IMR-90 (cell line): ENCODE data around the gene KATNB1. TPM values are rescaled to one million over a fixed set of nuclear protein-coding genes. Genes with fewer than 3 reads are reported as not detected.

Experiments used
- ATAC-seq: fragments of 200-7000 bp; cut with Tn5 transposase; 2 replicates; pipeline ENCODE4 v1.9.1; 2020; ENCODE audit warnings: low read depth, mild to moderate bottlenecking, moderate library complexity
- BruUV-seq: library from RNA; stranded (reverse); fragments of 400-500 nt; replicated peaks from 2 replicates; lab custom pipeline; 2021; lab: Mats Ljungman, UMichigan
- CTCF ChIA-PET: fragments of 300-600 bp; formaldehyde crosslinking; extraction: SDS; loops from one replicate; lab custom pipeline; 2021; ENCODE audit warnings: antibody characterized with exemption; lab: Yijun Ruan, JAX
- POLR2A ChIA-PET: fragments of 300-600 bp; sonication (Branson Sonifier 250); formaldehyde crosslinking; loops from one replicate; lab custom pipeline; 2022; ENCODE audit warnings: antibody characterized with exemption; ENCODE audit not compliant: unreplicated experiment; lab: Charles Lee
- DNase-seq: peaks from one replicate; pipeline ENCODE4 v3.0.0; 2013
- H2AFZ ChIP-seq: replicated peaks from 2 replicates; pipeline ENCODE3; 2013; ENCODE audit warnings: low read length, mild to moderate bottlenecking; ENCODE audit not compliant: poor library complexity
- H2AK5ac ChIP-seq: 2 replicates; pipeline ENCODE4 v1.6.1; 2013; ENCODE audit warnings: low read depth, low read length, inconsistent platforms
- H2AK9ac ChIP-seq: replicated peaks from 2 replicates; pipeline ENCODE3; 2013; ENCODE audit warnings: mild to moderate bottlenecking, low read depth, low read length, moderate library complexity; ENCODE audit not compliant: poor library complexity
- H2BK120ac ChIP-seq: 2 replicates; pipeline ENCODE4 v1.6.1; 2013; ENCODE audit warnings: low read depth, low read length, inconsistent platforms
- H2BK15ac ChIP-seq: 3 replicates; pipeline ENCODE4 v1.6.1; 2013; ENCODE audit warnings: low read depth, low read length, inconsistent platforms
- H2BK20ac ChIP-seq: 2 replicates; pipeline ENCODE4 v1.6.1; 2013; ENCODE audit warnings: low read depth, mild to moderate bottlenecking, inconsistent platforms, low read length, moderate library complexity
- H2BK5ac ChIP-seq: 2 replicates; pipeline ENCODE4 v1.6.1; 2013; ENCODE audit warnings: mild to moderate bottlenecking, low read depth, low read length, inconsistent platforms; ENCODE audit not compliant: poor library complexity, severe bottlenecking
- H3K14ac ChIP-seq: replicated peaks from 2 replicates; pipeline ENCODE4 v1.6.1; 2013; ENCODE audit warnings: low read depth, low read length, inconsistent platforms
- H3K18ac ChIP-seq: 2 replicates; pipeline ENCODE4 v1.6.1; 2013; ENCODE audit warnings: low read depth, low read length, control low read depth
- H3K23ac ChIP-seq: 2 replicates; pipeline ENCODE4 v1.6.1; 2013; ENCODE audit warnings: low read depth, low read length, inconsistent platforms
- H3K27ac ChIP-seq: 2 replicates; pipeline ENCODE4 v1.5.1; 2013; ENCODE audit warnings: mild to moderate bottlenecking, control low read depth, low read length; ENCODE audit not compliant: insufficient read depth
- H3K27me3 ChIP-seq: 2 replicates; pipeline ENCODE4 v1.6.1; 2013; ENCODE audit warnings: low read length; ENCODE audit not compliant: control insufficient read depth, insufficient read depth
- H3K36me3 ChIP-seq: 2 replicates; pipeline ENCODE4 v1.6.1; 2013; ENCODE audit warnings: low read length, mixed read lengths; ENCODE audit not compliant: control insufficient read depth, insufficient read depth
- H3K4ac ChIP-seq: 2 replicates; pipeline ENCODE4 v1.6.1; 2013; ENCODE audit warnings: low read depth, low read length, inconsistent platforms
- H3K4me1 ChIP-seq: 2 replicates; pipeline ENCODE4 v1.6.1; 2013; ENCODE audit warnings: low read length, mixed read lengths; ENCODE audit not compliant: control insufficient read depth, insufficient read depth
- H3K4me2 ChIP-seq: 2 replicates; pipeline ENCODE4 v1.6.1; 2013; ENCODE audit warnings: low read depth, mild to moderate bottlenecking, control low read depth, low read length, moderate library complexity
- H3K4me3 ChIP-seq: 2 replicates; pipeline ENCODE4 v1.5.1; 2013; ENCODE audit warnings: low read depth, mild to moderate bottlenecking, control low read depth, low read length, moderate library complexity; ENCODE audit not compliant: insufficient read depth
- H3K56ac ChIP-seq: 2 replicates; pipeline ENCODE4 v1.6.1; 2013; ENCODE audit warnings: low read length, inconsistent platforms; ENCODE audit not compliant: insufficient read depth; ENCODE audit errors: extremely low read depth
- H3K79me1 ChIP-seq, 2 experiments: 2 replicates each; pipeline ENCODE4 v1.6.1; 2013; ENCODE audit warnings: low read length in 2 of 2, inconsistent platforms in 1 of 2, low read depth in 1 of 2
- H3K9ac ChIP-seq: 2 replicates; pipeline ENCODE4 v1.6.1; 2013; ENCODE audit warnings: low read depth, low read length, control low read depth
- H3K9me1 ChIP-seq: 2 replicates; pipeline ENCODE4 v1.6.1; 2013; ENCODE audit warnings: low read length, inconsistent platforms; ENCODE audit not compliant: insufficient read depth
- H3K9me3 ChIP-seq: 2 replicates; pipeline ENCODE4 v1.6.1; 2013; ENCODE audit warnings: low read length; ENCODE audit not compliant: control insufficient read depth, insufficient read depth
- H4K20me1 ChIP-seq: 2 replicates; pipeline ENCODE4 v1.6.1; 2013; ENCODE audit warnings: low read length, inconsistent platforms; ENCODE audit not compliant: insufficient read depth
- H4K5ac ChIP-seq: 2 replicates; pipeline ENCODE4 v1.6.1; 2013; ENCODE audit warnings: mild to moderate bottlenecking, low read depth, low read length, control low read depth
- H4K8ac ChIP-seq, 2 experiments: 2 replicates each; pipeline ENCODE4 v1.6.1; 2013; ENCODE audit warnings: low read depth in 2 of 2, low read length in 2 of 2, control low read depth in 1 of 2, inconsistent platforms in 1 of 2
- H4K91ac ChIP-seq: 2 replicates; pipeline ENCODE4 v1.6.1; 2013; ENCODE audit warnings: low read depth, low read length, inconsistent platforms; ENCODE audit not compliant: insufficient read depth
- MAFK ChIP-seq: IDR thresholded peaks from 2 replicates; pipeline ENCODE4 v1.6.1; 2012; ENCODE audit warnings: low read depth, low read length, improper control_type of control experiment
- MXI1 ChIP-seq: IDR thresholded peaks from 2 replicates; pipeline ENCODE4 v1.6.1; 2012; ENCODE audit warnings: low read depth, mild to moderate bottlenecking, low read length, moderate library complexity, borderline replicate concordance
- NFE2L2 ChIP-seq: fragments of 150-350 bp; IDR thresholded peaks from 2 replicates; pipeline ENCODE4 v1.6.1; 2016; ENCODE audit warnings: low read depth, mild to moderate bottlenecking, low read length
- RAD21 ChIP-seq: IDR thresholded peaks from 2 replicates; pipeline ENCODE4 v1.6.1; 2012; ENCODE audit warnings: low read length, improper control_type of control experiment
- RCOR1 ChIP-seq: IDR thresholded peaks from 2 replicates; pipeline ENCODE4 v1.6.1; 2012; ENCODE audit warnings: mild to moderate bottlenecking, low read length, improper control_type of control experiment; ENCODE audit not compliant: insufficient replicate concordance
- RFX5 ChIP-seq: IDR thresholded peaks from 2 replicates; pipeline ENCODE4 v1.8.0; 2012; ENCODE audit warnings: low read depth, mild to moderate bottlenecking, low read length, moderate library complexity
- SMC3 ChIP-seq: fragments of 150-350 bp; IDR thresholded peaks from 2 replicates; pipeline ENCODE4 v1.6.1; 2016; ENCODE audit warnings: low read depth, mild to moderate bottlenecking, antibody characterized with exemption, low read length, moderate library complexity
- WGBS, 2 experiments: methylation state at CpG; one replicate each; pipeline versions ENCODE4 v1.1.5 to v1.1.7; 2013; ENCODE audit warnings: missing lambda C conversion rate in 2 of 2; ENCODE audit not compliant: insufficient read length in 1 of 2; ENCODE audit errors: extremely low coverage in 2 of 2; 5-methylcytosine and 5-hydroxymethylcytosine counted together
- dilution Hi-C: fragments of 300-500 bp; cut with HindIII; formaldehyde crosslinking; loops from one replicate; pipeline ENCODE4 v1.14.3; 2018; ENCODE audit warnings: low sequenced_read_pairs; ENCODE audit not compliant: unreplicated experiment
- in situ Hi-C: fragments of 300-500 bp; cut with MboI; formaldehyde crosslinking; loops from 3 replicates; pipeline ENCODE4 v1.14.3; 2019; ENCODE audit warnings: low sequenced_read_pairs, inconsistent platforms, mixed read lengths
- intact Hi-C: fragments of 100-400 bp; cut with micrococcal nuclease; formaldehyde crosslinking; loops from 2 replicates; pipeline ENCODE4 v1.10.0; 2022
- polyA plus RNA-seq, 3 experiments: library from polyadenylated mRNA; depleted of rRNA; stranded (reverse); fragments of >200 nt; gene quantifications; 2 replicates each; pipeline ENCODE4 v1.2.3, GENCODE V29; 2012; ENCODE audit warnings: low replicate concordance in 1 of 3
- total RNA-seq: library from RNA; depleted of rRNA; stranded (reverse); fragments of >200 nt; gene quantifications from 2 replicates; pipeline ENCODE4 v1.2.3, GENCODE V29; 2012
- TF ChIP-seq, protein P1 (sequence below): conservative IDR thresholded peaks from 2 replicates; pipeline ENCODE4 v1.5.1; 2012; ENCODE audit warnings: mild to moderate bottlenecking, low read depth, low read length, improper control_type of control experiment
- TF ChIP-seq, protein P2 (sequence below): fragments of 150-350 bp; IDR thresholded peaks from 2 replicates; pipeline ENCODE4 v1.6.1; 2017; ENCODE audit warnings: mild to moderate bottlenecking, antibody characterized with exemption, low read length, low read depth

KATNB1 gene
- total and polyA plus RNA-seq, 2 of the 4 experiments (the other 2 are of a cell fraction): 10.9 to 23.5 TPM

DNA sequence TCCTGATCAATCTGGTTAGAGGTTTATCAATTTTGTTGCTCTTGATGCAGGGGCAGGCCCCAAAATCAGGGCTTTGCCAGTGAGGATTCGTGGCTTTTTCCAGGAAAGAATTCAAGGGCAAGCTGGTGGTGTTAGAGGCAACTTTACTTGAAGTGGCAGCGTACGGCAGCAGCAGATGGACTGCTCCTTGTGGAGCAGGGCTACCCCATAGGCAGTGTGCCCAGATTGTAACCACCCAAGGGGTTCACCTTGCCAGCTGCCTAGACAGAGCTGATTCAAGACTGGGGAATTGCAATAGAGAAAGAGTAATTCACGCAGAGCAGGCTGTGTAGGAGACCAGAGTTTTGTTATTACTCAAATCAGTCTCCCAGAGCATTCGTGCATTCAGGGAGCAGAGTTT lies 24.2 kb upstream of the KATNB1 start:
- Histone ChIP-seq H3K4ac (no peak overlapping the region), H3K27me3 (peaks cover 39% of the 10 kb centered on the region), H3K9ac (no peak overlapping the region), H3K14ac (no peak overlapping the region), H2BK5ac (no peak overlapping the region), H3K27ac (no peak overlapping the region), H2BK15ac (no peak overlapping the region), H2AK5ac (no peak overlapping the region), H2BK20ac (no peak overlapping the region), H3K9me1 (no peaks in the 10 kb centered on the region), H3K4me3 (no peak overlapping the region), H3K23ac (no peak overlapping the region), H3K36me3 (no peaks in the 10 kb centered on the region), H4K5ac (no peak overlapping the region), H3K79me1 (no peaks in the 10 kb centered on the region), H3K4me1 (no peaks in the 10 kb centered on the region), H3K9me3 (no peaks in the 10 kb centered on the region), H2AK9ac (no peak overlapping the region), H3K18ac (no peak overlapping the region), H2AFZ (no peak overlapping the region), H4K20me1 (no peaks in the 10 kb centered on the region), H3K56ac (no peak overlapping the region), H3K4me2 (no peak overlapping the region), H2BK120ac (no peak overlapping the region), H4K8ac (no peak overlapping the region), H4K91ac (no peak overlapping the region)
- dilution Hi-C loops (no loop called here), intact Hi-C loops (no loop called here), in situ Hi-C loops (no loop called here)
- POLR2A ChIA-PET: no interaction called here
- WGBS, 2 experiments: 83% methylated on average over 2 of the region's 5 CpGs; no CpG with 5 or more reads in 1 of the 2 experiments
- CTCF ChIA-PET: no interaction called here
- no peak for TF ChIP-seq RFX5
- TF ChIP-seq, protein P1, sequence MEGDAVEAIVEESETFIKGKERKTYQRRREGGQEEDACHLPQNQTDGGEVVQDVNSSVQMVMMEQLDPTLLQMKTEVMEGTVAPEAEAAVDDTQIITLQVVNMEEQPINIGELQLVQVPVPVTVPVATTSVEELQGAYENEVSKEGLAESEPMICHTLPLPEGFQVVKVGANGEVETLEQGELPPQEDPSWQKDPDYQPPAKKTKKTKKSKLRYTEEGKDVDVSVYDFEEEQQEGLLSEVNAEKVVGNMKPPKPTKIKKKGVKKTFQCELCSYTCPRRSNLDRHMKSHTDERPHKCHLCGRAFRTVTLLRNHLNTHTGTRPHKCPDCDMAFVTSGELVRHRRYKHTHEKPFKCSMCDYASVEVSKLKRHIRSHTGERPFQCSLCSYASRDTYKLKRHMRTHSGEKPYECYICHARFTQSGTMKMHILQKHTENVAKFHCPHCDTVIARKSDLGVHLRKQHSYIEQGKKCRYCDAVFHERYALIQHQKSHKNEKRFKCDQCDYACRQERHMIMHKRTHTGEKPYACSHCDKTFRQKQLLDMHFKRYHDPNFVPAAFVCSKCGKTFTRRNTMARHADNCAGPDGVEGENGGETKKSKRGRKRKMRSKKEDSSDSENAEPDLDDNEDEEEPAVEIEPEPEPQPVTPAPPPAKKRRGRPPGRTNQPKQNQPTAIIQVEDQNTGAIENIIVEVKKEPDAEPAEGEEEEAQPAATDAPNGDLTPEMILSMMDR: no peak
- no peak for TF ChIP-seq MXI1
- TF ChIP-seq MAFK: no peak
- TF ChIP-seq, protein P2, sequence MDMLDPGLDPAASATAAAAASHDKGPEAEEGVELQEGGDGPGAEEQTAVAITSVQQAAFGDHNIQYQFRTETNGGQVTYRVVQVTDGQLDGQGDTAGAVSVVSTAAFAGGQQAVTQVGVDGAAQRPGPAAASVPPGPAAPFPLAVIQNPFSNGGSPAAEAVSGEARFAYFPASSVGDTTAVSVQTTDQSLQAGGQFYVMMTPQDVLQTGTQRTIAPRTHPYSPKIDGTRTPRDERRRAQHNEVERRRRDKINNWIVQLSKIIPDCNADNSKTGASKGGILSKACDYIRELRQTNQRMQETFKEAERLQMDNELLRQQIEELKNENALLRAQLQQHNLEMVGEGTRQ: no peak
- no peak for TF ChIP-seq RCOR1
- TF ChIP-seq SMC3: no peak
- no peak for TF ChIP-seq NFE2L2
- TF ChIP-seq RAD21: no peak
- no peak for DNase-seq
- no TSS peak for BruUV-seq
- no peak for ATAC-seq
